Tibial nerve (tissue), 4 donors: ENCODE measurements around the gene SMAD3. TPM values are rescaled to one million over a fixed set of nuclear protein-coding genes. Genes with fewer than 3 reads are reported as not detected.
A peak's percentile ranks its signal among the peaks of the same experiment; 100 is the strongest.

Experiments
- DNase-seq, 2 donors: peaks; one replicate each; pipeline ENCODE4 v3.0.0-alpha.2; 2019; ENCODE audit warnings: low spot score in 2 of 2
- H3K27ac ChIP-seq, 4 donors: fragments of 200-600 bp; sonication (generic) in 3 of 4; one replicate each; pipeline ENCODE4 v1.5.1; 2017 to 2019; ENCODE audit warnings: mild to moderate bottlenecking in 1 of 4
- H3K27me3 ChIP-seq, 2 donors: fragments of 200-600 bp; sonication (generic) in 1 of 2; one replicate each; pipeline versions ENCODE4 v1.5.1 to v1.6.0; 2017 to 2019
- H3K36me3 ChIP-seq, 3 donors: fragments of 200-600 bp; sonication (generic); one replicate each; pipeline ENCODE4 v1.5.1; 2018 to 2019
- H3K4me1 ChIP-seq, 4 donors: fragments of 200-600 bp; sonication (generic) in 3 of 4; one replicate each; pipeline ENCODE4 v1.5.1; 2017 to 2019
- H3K4me3 ChIP-seq, 4 donors: fragments of 200-600 bp; sonication (generic) in 3 of 4; one replicate each; pipeline ENCODE4 v1.5.1; 2017 to 2019; ENCODE audit warnings: mild to moderate bottlenecking in 1 of 4, moderate library complexity in 1 of 4
- H3K9me3 ChIP-seq, 4 donors: fragments of 200-600 bp; sonication (generic) in 3 of 4; one replicate each; pipeline ENCODE4 v1.5.1; 2017 to 2019
- CTCF ChIP-seq, 5 experiments: fragments of 200-600 bp in 3 of 5; fragments of 450-650 bp in 2 of 5; sonication (generic) in 3 of 5; IDR thresholded peaks; one replicate each; pipeline ENCODE4 v1.5.1; 2016 to 2019; ENCODE audit warnings: antibody characterized with exemption in 5 of 5, mild to moderate bottlenecking in 3 of 5, moderate library complexity in 2 of 5
- EP300 ChIP-seq, 2 donors: sonication (generic); formaldehyde crosslinking; IDR thresholded peaks; one replicate each; pipeline ENCODE4 v1.6.1; 2017; ENCODE audit warnings: antibody characterized with exemption in 2 of 2, mild to moderate bottlenecking in 1 of 2
- POLR2A ChIP-seq, 2 donors: fragments of 450-650 bp; IDR thresholded peaks; one replicate each; pipeline ENCODE4 v1.6.1; 2017; ENCODE audit warnings: antibody characterized with exemption in 2 of 2, mild to moderate bottlenecking in 2 of 2, moderate library complexity in 2 of 2
- WGBS, 2 donors: methylation state at CpG; one replicate each; pipeline ENCODE4 v1.1.5; 2018; 5-methylcytosine and 5-hydroxymethylcytosine counted together
- total RNA-seq, 4 donors: library from RNA; depleted of rRNA; stranded (reverse); fragments of >200 nt; gene quantifications; one replicate each; pipeline ENCODE4 v1.1.0, GENCODE V29; 2016

SMAD3 gene
- total RNA-seq, 4 donors from 2014 or later, result 36.3 to 68.6 (median 44.1) TPM

DNA sequence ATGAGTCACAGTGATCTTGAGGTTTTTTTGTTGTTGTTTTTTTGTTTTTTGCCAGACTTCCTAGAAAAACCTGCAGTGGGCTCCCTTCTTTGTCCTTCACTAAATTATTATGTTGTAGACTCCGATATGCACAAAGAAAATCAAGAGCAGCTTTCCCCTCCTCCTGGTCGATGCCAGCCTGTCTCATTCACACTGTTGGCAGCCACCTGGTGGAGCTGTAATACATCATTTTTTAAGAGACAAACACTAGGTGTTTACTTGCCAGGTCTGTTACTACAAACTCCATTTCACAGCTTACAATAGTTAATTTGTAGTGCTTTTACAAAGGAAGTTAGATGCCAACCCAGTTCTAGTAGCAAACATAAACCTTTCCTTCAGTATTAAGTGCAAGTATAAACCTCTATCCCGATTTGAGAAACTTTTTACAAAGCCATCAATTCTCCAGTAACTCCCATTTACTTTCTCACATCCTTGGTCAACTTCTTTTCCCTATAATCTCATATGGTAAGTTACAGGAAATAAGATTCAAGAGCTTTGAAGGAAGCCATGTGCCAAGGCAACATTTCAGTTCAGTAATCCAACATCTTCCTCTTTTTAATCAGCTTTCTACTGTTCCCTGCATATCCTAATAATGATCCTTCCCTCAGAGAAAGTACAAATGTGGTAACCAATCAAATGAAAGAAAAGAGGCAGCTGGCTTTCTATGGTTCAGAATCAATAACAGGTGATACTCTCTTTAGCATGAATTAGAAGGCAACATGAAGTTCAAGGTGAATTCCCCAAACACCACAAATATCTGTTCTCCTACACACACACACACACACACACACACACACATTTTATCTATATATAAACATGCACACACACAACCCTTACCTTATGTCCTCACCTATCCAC lies 175.1 kb downstream of the SMAD3 start:
- DNase-seq, result no peak
- Histone ChIP-seq H3K4me1 (peaks cover 0 to 44% (median 5%) of the 10 kb centered on the region in 4 donors), H3K27me3 (no peaks in the 10 kb centered on the region), H3K36me3 (peaks cover 0 to 8% (median 0%) of the 10 kb centered on the region in 3 donors), H3K4me3 (no peak overlapping the region), H3K9me3 (no peaks in the 10 kb centered on the region), H3K27ac (no peak overlapping the region)
- WGBS, 2 donors, result 63 to 69% methylated on average over 3 of the region's 3 CpGs
- TF ChIP-seq CTCF (IDR thresholded peaks at IDR 0.05) (no peak), POLR2A (IDR thresholded peaks at IDR 0.05) (no peak), EP300 (IDR thresholded peaks at IDR 0.05) (no peak)

GRCh38 chr15:67241132-67241855 lies 175.9 kb downstream of the SMAD3 start:
- WGBS, 2 donors, result 75 to 81% methylated on average over 4 of the region's 4 CpGs
- Histone ChIP-seq H3K27ac (no peak overlapping the region), H3K36me3 (peaks cover 0 to 14% (median 0%) of the 10 kb centered on the region in 3 donors), H3K4me1 (peaks cover 0 to 38% (median 5%) of the 10 kb centered on the region in 4 donors), H3K9me3 (no peaks in the 10 kb centered on the region), H3K27me3 (no peaks in the 10 kb centered on the region), H3K4me3 (no peak overlapping the region)
- no peak for TF ChIP-seq CTCF (IDR thresholded peaks at IDR 0.05)
- no peak for TF ChIP-seq EP300 (IDR thresholded peaks at IDR 0.05)
- TF ChIP-seq POLR2A (IDR thresholded peaks at IDR 0.05), result no peak
- no peak for DNase-seq

DNA sequence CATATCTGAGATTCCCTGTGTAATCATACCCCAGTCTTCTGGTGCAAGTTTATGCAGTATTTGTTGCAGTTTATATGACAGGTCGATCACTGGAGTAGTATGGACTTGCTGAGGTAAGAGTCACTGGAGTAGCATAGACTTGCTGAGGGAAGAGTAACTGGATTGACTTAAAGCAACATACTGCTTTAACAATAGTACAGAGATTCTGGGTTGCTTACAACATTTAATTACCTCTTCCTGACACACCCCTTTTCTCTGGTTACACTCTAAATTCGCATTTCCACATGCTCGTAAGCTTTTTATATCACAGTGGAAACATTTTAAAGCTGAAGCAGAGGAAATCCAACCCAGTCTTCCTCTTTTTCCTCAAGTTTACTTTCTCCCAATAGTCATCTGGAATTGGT lies 177.3 kb downstream of the SMAD3 start:
- DNase-seq, result no peak
- WGBS, 2 donors, result 63 to 69% methylated on average over 3 of the region's 3 CpGs
- no peak overlapping the region for H3K4me3 ChIP-seq
- H3K27ac ChIP-seq, result peak overlapping the region in 1 of 4 donors; percentile 11
- no peak for TF ChIP-seq CTCF (IDR thresholded peaks at IDR 0.05)
- no peak for TF ChIP-seq POLR2A (IDR thresholded peaks at IDR 0.05)
- peak in 1 of 2 donors; percentile 22 for TF ChIP-seq EP300 (IDR thresholded peaks at IDR 0.05)
- peaks cover 0 to 23% (median 0%) of the 10 kb centered on the region in 3 donors for H3K36me3 ChIP-seq
- no peaks in the 10 kb centered on the region for H3K27me3 ChIP-seq
- H3K9me3 ChIP-seq, result peaks cover 0 to 6% (median 0%) of the 10 kb centered on the region in 4 donors
- peaks cover 0 to 38% (median 5%) of the 10 kb centered on the region in 4 donors for H3K4me1 ChIP-seq

Other genes with a start within 250 kb of the SMAD3 start
- 10 to 100 TPM; 11.4 to 35.1 (median 18.0) TPM for gene AAGAB, start 189.1 kb downstream of the SMAD3 start, total RNA-seq
- gene IQCH, start 189.2 kb downstream of the SMAD3 start, total RNA-seq, result 1 to 10 TPM in 2 of 4 donors, under 1 TPM in 2; 0.66 to 3.0 (median 2.0) TPM